ENCODE results near the gene NFE2L3. TPM values are rescaled to one million over a fixed set of nuclear protein-coding genes. Genes with fewer than 3 reads are reported as not detected.
A peak's percentile ranks its signal among the peaks of the same experiment; 100 is the strongest.

Gene NFE2L3
- total and polyA plus RNA-seq, 9 of the 15 experiments (the other 6 are each of a cell fraction or from before 2014, with no cell fraction given): 2.9 to 16.9 (median 12.4) TPM

- TF ChIP-seq, protein P1, sequence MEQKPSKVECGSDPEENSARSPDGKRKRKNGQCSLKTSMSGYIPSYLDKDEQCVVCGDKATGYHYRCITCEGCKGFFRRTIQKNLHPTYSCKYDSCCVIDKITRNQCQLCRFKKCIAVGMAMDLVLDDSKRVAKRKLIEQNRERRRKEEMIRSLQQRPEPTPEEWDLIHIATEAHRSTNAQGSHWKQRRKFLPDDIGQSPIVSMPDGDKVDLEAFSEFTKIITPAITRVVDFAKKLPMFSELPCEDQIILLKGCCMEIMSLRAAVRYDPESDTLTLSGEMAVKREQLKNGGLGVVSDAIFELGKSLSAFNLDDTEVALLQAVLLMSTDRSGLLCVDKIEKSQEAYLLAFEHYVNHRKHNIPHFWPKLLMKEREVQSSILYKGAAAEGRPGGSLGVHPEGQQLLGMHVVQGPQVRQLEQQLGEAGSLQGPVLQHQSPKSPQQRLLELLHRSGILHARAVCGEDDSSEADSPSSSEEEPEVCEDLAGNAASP (IDR thresholded peaks at IDR 0.05): no peak
- TF ChIP-seq NFIC (IDR thresholded peaks at IDR 0.05): peak; percentile 92
- TF ChIP-seq ZNF766 (CRISPR knock-in tag; conservative IDR thresholded peaks at IDR 0.05): peak; percentile 63; the same call in 1 of the 2 replicates
- TF ChIP-seq, protein P2, sequence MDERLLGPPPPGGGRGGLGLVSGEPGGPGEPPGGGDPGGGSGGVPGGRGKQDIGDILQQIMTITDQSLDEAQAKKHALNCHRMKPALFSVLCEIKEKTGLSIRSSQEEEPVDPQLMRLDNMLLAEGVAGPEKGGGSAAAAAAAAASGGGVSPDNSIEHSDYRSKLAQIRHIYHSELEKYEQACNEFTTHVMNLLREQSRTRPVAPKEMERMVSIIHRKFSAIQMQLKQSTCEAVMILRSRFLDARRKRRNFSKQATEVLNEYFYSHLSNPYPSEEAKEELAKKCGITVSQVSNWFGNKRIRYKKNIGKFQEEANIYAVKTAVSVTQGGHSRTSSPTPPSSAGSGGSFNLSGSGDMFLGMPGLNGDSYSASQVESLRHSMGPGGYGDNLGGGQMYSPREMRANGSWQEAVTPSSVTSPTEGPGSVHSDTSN (CRISPR knock-in tag; IDR thresholded peaks at IDR 0.05; ENCODE audit: low read depth): no peak
- TF ChIP-seq, protein P2 (tag; conservative IDR thresholded peaks at IDR 0.05; ENCODE audit: low read depth): no peak
- TF ChIP-seq NRF1 (conservative IDR thresholded peaks at IDR 0.05 in 1 of 2, IDR thresholded peaks at IDR 0.05 in 1 of 2): peak; percentile 44 to 49; a peak in 2 of 4 replicates
- no peak for TF ChIP-seq ZNF407 (IDR thresholded peaks at IDR 0.05; ENCODE audit: low read depth)
- TF ChIP-seq HMGN3 (IDR thresholded peaks at IDR 0.05; ENCODE audit: borderline replicate concordance, extremely low read depth, insufficient read length, low read depth, low read length): peak; percentile 84
- TF ChIP-seq CAMTA2 (CRISPR knock-in tag; conservative IDR thresholded peaks at IDR 0.05): no peak
- TF ChIP-seq NCOR1 (IDR thresholded peaks at IDR 0.05): peak; percentile 5
- peak; percentile 71; the same call in 1 of the 2 replicates for TF ChIP-seq OTX1 (CRISPR knock-in tag; IDR thresholded peaks at IDR 0.05)
- TF ChIP-seq ZNF431 (CRISPR knock-in tag; IDR thresholded peaks at IDR 0.05): peak; percentile 33; the same call in 1 of the 2 replicates
- TF ChIP-seq ZEB2 (IDR thresholded peaks at IDR 0.05): no peak
- no peak; the same call in 1 of the 2 replicates for TF ChIP-seq BHLHE40 (IDR thresholded peaks at IDR 0.05; ENCODE audit: low read length)
- peak in 1 of 2 experiments; percentile 80; a peak in 2 of 4 replicates for TF ChIP-seq KDM1A (IDR thresholded peaks at IDR 0.05)
- TF ChIP-seq ZNF551 (CRISPR knock-in tag; IDR thresholded peaks at IDR 0.05): no peak
Measured at GRCh38 chr7:26201247-26202018, 49.4 kb downstream of the NFE2L3 start, which contains the start of gene CBX3 (continued).
